GM19324 (cell line): ENCODE data around the gene P2RY14.
A peak's percentile ranks its signal among the peaks of the same experiment; 100 is the strongest.
"Not testable (repeated sequence)": the region's sequence is repeated elsewhere in the genome, so short reads cannot be mapped to it uniquely, and the experiment has no call there.

Experiments
- ATAC-seq: cut with Tn5 transposase; IDR thresholded peaks from one replicate; pipeline ENCODE4 v1.9.1; 2021; ENCODE audit warnings: mild to moderate bottlenecking, moderate library complexity; ENCODE audit not compliant: unreplicated experiment, low FRiP score

P2RY14 gene

GRCh38 chr3:151196434-151196833, 81.9 kb downstream of the P2RY14 start:
- ATAC-seq: no peak

DNA sequence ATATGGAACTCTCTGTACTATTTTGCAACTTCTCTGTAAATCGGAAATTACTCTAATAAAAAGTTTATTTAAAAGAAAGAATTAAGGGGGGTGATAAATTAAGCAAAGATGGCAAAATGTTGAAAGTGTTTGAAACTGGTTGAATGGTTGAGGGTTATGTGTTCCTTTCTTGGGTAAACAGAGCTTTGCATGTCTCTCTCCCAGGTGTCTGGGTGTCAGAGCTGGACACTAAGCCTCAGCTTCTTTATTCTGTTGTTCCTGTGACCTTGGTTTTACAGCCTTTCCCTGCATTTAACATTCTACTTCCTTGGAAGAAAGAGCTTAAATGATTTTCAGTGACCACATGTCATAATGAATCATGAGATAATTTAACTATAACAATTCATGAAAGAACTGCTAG, 82.5 kb downstream of the P2RY14 start:
- no peak for ATAC-seq

DNA sequence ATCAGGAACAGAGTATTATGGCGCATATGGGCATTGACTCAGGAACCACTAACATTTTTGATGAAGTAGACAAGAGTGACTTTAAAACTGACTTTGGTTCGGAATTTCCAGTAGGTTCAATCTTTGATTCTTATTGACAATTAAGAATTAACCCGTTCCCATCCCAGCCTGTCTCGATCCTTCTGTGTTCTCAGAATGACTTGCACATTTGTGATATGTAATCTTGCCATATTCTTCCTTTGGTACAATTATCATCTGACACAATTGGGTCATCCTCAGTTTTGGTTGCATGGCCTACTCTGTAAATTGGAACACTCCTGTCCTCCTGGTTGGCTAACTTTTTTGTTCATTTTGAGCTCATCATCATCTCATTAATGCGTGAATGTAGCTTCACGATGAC, 85.8 kb downstream of the P2RY14 start:
- ATAC-seq: no peak

DNA sequence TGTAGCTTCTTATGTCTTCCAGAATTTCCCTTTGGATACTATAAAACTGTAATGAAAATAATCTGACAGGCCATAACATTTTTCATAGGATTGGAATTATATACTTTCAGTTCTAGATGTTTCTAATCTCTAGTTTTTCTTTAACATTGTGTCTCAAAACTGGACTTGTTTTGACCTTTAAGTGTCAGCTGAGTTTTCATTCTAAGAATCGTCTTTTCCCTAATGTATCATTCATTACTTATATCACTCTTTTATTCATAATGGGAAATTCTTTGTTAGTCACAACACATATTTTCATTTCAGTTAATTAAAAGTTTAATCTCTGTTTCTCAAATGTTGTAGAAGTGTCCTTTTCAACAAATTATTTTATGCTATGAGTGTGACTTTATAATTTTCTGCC, 87.2 kb downstream of the P2RY14 start:
- no peak for ATAC-seq

DNA sequence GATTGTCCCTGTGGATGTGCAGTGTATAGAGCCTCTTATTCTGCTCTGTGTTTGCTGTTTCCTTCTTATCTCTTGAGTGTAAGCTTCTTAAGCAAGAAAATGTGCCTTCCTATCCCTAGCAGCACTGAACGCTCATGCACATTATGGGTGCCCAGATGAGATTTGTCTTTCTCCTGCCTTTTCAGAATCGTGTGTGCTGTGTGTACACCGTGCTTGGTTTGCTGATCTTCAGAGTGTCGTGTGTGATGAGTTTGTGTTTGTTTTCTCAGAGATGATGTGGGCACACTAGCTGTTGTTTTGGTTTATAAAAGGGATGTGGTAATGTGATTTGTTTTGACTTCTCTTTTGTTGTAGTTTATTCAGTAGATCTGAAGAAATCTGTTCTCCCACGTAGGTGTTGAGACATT, 95.1 kb downstream of the P2RY14 start:
- no peak for ATAC-seq

GRCh38 chr3:151182349-151183079, 95.8 kb downstream of the P2RY14 start:
- no peak for ATAC-seq

GRCh38 chr3:151178208-151178845, 100.0 kb downstream of the P2RY14 start:
- no peak for ATAC-seq

DNA sequence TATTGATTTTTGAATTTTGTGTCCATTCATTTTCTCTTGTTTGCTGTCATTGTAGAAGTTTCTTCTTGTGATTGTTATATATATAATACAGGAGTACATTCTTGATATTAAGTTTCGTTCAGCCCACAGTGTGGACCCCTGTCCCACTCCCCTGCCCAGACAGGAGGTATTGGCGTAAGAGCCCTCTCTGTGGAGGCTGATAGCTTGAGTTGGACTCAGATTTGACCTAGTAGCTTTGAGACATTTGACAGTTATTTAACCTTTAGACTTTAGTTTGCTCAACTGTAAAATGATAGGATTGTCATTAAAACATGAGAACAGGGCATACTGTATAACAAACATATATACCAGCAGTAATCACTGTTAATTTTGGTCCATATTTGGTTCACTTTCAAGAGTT, 102.4 kb downstream of the P2RY14 start:
- ATAC-seq: no peak

DNA sequence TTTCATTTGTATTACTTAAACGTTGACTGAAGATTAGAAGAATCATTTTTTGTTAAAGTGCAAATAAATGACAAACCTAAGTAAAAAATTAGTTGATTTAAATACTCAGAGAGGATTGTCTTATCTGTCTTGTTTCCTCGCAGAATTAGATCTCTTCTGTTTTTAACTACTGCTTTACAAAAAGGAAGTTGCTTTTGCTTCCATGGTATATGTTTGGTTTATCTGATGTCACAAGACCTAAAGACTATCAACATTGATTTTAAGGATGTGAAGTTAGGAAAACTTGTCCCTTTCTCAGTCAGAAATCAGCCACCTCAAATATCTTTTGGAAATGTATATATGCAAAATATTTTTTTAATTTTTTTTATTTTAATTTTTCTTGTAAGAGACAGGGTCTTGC, 104.0 kb downstream of the P2RY14 start:
- ATAC-seq: no peak

- ATAC-seq: no peak
Observed at GRCh38 chr3:151171145-151171757, 107.1 kb downstream of the P2RY14 start.

DNA sequence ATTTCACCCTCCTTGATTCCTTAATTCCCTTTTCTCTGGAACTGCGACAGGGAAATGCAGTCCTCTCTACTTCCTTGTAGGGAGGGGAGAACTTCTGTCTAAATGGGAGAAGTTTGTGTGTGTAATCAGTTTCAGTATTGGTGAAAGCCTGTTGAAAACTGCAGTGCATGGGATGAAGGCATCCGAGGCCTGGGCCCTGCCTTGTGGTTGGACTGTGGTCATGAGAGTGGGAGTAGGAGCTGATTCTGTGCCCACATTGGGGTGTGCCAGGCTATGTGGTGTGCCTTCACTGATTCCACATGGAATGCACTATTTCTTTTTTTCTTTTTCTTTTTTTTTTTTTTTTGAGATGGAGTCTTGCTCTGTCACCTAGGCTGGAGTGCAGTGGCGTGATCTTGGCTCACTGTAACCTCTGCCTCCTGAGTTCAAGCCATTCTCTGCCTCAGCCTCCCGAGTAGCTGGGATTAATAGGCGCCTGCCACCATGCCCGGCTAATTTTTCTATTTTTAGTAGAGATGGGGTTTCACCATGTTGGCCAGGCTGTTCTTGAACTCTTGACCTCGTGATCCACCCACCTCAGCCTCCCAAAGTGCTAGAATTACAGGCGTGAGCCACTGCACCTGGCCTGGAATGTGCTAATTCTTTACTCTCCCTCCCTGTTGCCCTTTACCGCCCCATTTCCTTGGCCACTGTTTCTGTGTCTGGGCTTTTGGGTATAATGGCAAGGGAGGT, 108.2 kb downstream of the P2RY14 start:
- not testable (repeated sequence) for ATAC-seq

DNA sequence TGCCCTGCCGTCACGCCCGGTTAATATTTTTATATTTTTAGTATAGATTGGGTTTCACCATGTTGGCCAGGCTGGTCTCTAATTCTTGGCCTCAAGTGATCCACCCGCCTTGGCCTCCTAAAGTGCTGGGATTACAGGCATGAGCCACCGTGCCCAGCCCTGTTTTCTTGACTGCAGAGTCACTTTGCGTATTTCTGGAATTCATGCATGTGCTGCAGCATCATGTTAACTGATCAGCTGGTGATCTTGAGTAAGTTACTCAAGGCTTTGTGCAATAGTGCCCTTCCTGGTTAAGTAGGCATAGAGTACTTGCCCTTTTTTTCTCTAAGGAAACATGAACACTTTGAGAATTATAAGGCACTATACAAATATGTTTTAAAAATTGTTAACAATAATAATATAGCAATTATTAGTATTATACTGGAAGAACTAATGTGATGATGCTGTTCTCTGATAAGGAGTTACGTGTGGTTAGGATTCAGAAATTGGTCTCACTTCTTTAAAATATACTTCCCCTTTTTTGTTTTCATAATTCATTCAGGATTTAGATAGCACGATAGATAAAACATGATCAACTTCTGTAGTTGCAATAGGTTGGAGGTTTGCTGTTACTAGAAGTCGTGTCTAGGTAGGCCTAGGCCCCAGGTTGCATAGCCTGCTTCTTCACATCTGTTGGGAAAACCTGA, 108.9 kb downstream of the P2RY14 start:
- no peak for ATAC-seq

- ATAC-seq: peak; percentile 64
Observed at GRCh38 chr3:151168269-151169094, 109.9 kb downstream of the P2RY14 start.

DNA sequence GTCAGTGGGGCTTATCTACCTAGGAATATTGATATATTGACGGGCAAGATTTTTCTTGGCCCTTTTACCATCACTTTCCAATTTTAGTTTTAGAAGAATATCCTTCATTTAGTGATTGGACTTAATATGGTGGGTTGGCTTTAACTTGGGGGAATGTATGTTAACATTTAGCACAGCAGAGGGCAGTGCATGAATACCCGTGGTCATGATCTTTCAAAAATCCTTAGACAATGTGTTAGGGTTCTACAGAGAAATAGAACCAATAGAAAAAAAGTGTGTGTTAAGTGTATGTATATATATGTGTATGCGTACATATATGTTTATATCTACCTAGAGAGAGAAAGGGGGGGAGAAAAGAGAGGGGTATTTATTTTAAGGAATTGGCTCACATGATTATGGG, 112.2 kb downstream of the P2RY14 start:
- no peak for ATAC-seq

DNA sequence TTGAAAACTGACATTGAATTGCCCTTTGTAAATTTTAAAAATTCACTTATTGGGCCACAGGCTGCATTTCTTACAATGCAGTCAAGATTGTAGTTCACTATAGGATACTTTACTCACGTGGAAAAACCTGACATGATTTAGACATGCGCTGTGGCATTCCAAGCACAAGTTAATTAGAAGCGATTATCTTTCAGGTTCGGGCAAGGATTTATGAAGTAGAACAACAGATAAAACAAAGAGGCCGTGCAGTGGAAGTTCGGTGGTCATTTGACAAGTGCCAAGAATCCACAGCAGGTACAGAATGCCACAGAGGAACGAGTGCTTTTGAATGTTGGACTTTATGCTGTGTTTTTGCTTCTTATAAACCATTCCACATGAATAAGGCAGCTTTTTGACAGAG, 113.1 kb downstream of the P2RY14 start:
- ATAC-seq: no peak
